ENCODE results near the gene NEK4. TPM values are rescaled to one million over a fixed set of nuclear protein-coding genes. Genes with fewer than 3 reads are reported as not detected.
A peak's percentile ranks its signal among the peaks of the same experiment; 100 is the strongest.

The NEK4 gene
- total and polyA plus RNA-seq, 2 of the 13 experiments (the other 11 are each of a cell fraction or from before 2014, with no cell fraction given) = 16.5 to 38.0 TPM

DNA sequence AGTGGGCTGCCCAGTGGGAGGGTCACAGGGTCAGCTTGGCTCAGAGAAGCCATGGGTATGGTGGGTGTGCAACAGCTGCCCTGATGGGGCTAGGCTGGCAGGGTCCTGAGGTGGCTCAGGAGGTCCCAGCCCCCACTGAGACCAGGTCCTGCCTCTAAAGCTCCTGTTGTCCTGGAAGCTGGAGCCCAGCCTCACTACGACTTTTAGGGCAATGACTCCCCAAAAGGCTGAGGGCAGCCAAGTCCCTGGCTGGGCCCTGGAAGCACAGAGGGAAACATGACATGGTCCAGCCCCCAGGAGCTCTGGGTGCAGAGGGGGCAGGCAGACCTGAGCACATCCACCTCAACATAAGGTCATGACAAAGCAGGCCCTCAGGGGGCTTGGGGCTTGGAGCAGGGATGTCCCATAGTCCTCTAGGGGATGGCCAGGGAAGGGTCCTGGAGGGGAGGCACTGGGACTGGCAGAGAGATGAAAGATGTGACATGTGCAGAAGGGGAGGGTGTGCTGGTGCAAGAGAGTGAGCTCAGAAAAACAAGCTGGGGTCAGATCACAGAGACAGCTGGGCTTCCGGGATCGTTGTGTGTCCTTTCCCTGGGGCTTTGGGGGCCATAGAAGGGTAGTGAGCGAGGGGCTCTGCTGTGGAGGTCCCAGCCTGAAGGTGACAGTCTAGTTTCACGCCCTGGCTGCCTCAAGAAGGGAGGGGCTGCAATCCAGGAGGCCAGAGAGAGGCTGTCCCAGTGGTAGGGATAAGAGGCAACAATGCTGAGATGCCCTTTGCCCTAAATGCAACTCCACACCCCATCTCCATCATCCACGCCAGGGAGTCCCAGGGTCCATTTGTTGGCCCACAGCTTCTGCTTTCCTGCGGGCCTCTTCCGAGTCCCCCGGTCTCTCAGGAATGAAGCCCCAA is 23.2 kb upstream of the NEK4 start (continued):
- TF ChIP-seq, protein P1, sequence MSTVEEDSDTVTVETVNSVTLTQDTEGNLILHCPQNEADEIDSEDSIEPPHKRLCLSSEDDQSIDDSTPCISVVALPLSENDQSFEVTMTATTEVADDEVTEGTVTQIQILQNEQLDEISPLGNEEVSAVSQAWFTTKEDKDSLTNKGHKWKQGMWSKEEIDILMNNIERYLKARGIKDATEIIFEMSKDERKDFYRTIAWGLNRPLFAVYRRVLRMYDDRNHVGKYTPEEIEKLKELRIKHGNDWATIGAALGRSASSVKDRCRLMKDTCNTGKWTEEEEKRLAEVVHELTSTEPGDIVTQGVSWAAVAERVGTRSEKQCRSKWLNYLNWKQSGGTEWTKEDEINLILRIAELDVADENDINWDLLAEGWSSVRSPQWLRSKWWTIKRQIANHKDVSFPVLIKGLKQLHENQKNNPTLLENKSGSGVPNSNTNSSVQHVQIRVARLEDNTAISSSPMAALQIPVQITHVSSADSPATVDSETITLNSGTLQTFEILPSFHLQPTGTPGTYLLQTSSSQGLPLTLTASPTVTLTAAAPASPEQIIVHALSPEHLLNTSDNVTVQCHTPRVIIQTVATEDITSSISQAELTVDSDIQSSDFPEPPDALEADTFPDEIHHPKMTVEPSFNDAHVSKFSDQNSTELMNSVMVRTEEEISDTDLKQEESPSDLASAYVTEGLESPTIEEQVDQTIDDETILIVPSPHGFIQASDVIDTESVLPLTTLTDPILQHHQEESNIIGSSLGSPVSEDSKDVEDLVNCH (CRISPR knock-in tag; IDR thresholded peaks at IDR 0.05) = no peak
- no peak for TF ChIP-seq JDP2 (CRISPR knock-in tag; IDR thresholded peaks at IDR 0.05; ENCODE audit: borderline replicate concordance)
- TF ChIP-seq, protein P2, sequence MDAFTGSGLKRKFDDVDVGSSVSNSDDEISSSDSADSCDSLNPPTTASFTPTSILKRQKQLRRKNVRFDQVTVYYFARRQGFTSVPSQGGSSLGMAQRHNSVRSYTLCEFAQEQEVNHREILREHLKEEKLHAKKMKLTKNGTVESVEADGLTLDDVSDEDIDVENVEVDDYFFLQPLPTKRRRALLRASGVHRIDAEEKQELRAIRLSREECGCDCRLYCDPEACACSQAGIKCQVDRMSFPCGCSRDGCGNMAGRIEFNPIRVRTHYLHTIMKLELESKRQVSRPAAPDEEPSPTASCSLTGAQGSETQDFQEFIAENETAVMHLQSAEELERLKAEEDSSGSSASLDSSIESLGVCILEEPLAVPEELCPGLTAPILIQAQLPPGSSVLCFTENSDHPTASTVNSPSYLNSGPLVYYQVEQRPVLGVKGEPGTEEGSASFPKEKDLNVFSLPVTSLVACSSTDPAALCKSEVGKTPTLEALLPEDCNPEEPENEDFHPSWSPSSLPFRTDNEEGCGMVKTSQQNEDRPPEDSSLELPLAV (CRISPR knock-in tag; conservative IDR thresholded peaks at IDR 0.05; ENCODE audit: low read depth) = no peak
- TF ChIP-seq TOPORS (CRISPR knock-in tag; IDR thresholded peaks at IDR 0.05) = no peak
- no peak for TF ChIP-seq FOXC1 (CRISPR knock-in tag; IDR thresholded peaks at IDR 0.05; ENCODE audit: borderline replicate concordance)
- TF ChIP-seq, protein P3, sequence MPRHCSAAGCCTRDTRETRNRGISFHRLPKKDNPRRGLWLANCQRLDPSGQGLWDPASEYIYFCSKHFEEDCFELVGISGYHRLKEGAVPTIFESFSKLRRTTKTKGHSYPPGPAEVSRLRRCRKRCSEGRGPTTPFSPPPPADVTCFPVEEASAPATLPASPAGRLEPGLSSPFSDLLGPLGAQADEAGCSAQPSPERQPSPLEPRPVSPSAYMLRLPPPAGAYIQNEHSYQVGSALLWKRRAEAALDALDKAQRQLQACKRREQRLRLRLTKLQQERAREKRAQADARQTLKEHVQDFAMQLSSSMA (CRISPR knock-in tag; IDR thresholded peaks at IDR 0.05) = no peak
- no peak for TF ChIP-seq ZNF546 (CRISPR knock-in tag; conservative IDR thresholded peaks at IDR 0.05)
- TF ChIP-seq, protein P4, sequence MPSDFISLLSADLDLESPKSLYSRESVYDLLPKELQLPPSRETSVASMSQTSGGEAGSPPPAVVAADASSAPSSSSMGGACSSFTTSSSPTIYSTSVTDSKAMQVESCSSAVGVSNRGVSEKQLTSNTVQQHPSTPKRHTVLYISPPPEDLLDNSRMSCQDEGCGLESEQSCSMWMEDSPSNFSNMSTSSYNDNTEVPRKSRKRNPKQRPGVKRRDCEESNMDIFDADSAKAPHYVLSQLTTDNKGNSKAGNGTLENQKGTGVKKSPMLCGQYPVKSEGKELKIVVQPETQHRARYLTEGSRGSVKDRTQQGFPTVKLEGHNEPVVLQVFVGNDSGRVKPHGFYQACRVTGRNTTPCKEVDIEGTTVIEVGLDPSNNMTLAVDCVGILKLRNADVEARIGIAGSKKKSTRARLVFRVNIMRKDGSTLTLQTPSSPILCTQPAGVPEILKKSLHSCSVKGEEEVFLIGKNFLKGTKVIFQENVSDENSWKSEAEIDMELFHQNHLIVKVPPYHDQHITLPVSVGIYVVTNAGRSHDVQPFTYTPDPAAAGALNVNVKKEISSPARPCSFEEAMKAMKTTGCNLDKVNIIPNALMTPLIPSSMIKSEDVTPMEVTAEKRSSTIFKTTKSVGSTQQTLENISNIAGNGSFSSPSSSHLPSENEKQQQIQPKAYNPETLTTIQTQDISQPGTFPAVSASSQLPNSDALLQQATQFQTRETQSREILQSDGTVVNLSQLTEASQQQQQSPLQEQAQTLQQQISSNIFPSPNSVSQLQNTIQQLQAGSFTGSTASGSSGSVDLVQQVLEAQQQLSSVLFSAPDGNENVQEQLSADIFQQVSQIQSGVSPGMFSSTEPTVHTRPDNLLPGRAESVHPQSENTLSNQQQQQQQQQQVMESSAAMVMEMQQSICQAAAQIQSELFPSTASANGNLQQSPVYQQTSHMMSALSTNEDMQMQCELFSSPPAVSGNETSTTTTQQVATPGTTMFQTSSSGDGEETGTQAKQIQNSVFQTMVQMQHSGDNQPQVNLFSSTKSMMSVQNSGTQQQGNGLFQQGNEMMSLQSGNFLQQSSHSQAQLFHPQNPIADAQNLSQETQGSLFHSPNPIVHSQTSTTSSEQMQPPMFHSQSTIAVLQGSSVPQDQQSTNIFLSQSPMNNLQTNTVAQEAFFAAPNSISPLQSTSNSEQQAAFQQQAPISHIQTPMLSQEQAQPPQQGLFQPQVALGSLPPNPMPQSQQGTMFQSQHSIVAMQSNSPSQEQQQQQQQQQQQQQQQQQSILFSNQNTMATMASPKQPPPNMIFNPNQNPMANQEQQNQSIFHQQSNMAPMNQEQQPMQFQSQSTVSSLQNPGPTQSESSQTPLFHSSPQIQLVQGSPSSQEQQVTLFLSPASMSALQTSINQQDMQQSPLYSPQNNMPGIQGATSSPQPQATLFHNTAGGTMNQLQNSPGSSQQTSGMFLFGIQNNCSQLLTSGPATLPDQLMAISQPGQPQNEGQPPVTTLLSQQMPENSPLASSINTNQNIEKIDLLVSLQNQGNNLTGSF (CRISPR knock-in tag; IDR thresholded peaks at IDR 0.05) = no peak; the same call in 1 of the 2 replicates
- no peak for TF ChIP-seq ZNF20 (CRISPR knock-in tag; IDR thresholded peaks at IDR 0.05)
- TF ChIP-seq ZNF773 (CRISPR knock-in tag; IDR thresholded peaks at IDR 0.05; ENCODE audit: borderline replicate concordance) = no peak
- TF ChIP-seq, protein P5, sequence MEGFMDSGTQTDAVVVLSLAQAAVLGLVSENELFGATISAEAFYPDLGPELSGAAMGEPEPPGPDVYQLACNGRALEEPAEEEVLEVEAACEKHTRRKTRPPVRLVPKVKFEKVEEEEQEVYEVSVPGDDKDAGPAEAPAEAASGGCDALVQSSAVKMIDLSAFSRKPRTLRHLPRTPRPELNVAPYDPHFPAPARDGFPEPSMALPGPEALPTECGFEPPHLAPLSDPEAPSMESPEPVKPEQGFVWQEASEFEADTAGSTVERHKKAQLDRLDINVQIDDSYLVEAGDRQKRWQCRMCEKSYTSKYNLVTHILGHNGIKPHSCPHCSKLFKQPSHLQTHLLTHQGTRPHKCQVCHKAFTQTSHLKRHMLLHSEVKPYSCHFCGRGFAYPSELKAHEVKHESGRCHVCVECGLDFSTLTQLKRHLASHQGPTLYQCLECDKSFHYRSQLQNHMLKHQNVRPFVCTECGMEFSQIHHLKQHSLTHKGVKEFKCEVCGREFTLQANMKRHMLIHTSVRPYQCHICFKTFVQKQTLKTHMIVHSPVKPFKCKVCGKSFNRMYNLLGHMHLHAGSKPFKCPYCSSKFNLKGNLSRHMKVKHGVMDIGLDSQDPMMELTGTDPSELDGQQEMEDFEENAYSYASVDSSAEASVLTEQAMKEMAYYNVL (CRISPR knock-in tag; IDR thresholded peaks at IDR 0.05; ENCODE audit: borderline replicate concordance) = peak; percentile 89
- no peak for TF ChIP-seq NKX3-1 (CRISPR knock-in tag; IDR thresholded peaks at IDR 0.05)
- TF ChIP-seq ZSCAN9 (CRISPR knock-in tag; IDR thresholded peaks at IDR 0.05; ENCODE audit: borderline replicate concordance) = no peak
- no peak for TF ChIP-seq ZNF550 (CRISPR knock-in tag; IDR thresholded peaks at IDR 0.05; ENCODE audit: borderline replicate concordance)

Measured in HepG2 (cell line).